ENCODE results near the gene GALC. TPM values are rescaled to one million over a fixed set of nuclear protein-coding genes. Genes with fewer than 3 reads are reported as not detected.

GALC gene
- polyA plus RNA-seq (2012; ENCODE audit: low read depth, missing spikeins) = 2.4 TPM

DNA sequence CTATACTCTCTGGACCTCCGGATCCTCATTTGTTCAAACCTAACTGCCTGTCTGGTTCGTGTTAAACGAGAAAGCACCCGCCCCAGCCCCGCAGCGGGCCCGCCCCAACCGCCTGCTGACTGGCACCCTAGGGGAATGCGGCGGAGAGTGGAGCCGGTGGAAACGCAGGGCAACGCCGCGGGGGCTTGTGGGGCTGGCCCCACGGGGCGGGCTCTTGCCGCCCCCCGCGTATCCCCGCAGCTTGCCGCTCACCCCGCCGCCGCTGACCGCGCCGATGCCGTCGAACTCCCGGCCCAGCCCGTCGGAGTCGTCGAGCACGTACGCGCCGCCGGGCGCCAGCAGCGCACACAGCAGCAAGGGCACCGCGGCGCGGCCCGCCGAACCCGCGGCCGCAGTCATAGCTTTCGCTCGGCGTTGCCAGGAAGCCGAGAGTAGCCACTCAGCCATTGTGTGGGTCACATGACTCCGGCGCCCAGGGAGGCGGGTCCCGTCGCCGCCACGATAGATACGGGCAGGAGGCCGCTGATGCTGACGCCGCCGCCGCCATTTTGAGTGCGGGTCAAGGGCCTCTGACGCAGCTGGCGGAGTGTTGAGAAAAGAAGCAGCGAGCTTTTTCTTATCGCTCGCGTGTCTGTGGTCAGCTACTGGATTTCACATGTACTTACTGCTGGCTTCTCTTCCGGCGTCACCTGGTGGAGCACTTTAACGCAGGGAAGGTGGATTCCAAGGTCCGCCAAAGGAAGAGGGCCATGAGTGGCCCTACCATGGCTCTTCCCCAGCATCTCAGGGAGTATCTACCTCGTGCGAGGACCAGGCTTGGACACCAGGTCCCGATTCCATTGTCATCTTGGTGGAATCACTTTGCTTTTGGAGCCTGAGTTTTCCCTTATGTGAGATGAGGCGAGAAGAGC is at the start of gene GALC:
GALC (minus strand) TSS at position 465 of the 911 bp plus-strand sequence; CDS start at position 447, 18 bp downstream.
- DNase-seq (ENCODE audit: insufficient read length, low spot score) (peak; percentile 78), FAIRE-seq (peak; percentile 93)
- TF ChIP-seq PAX5 (IDR thresholded peaks at IDR 0.05; ENCODE audit: insufficient read depth, low read length, severe bottlenecking) = peak; percentile 9
- 0 out of 2 replicates have a peak, but pooled peaks have one; percentile 50 for TF ChIP-seq POU2F2 (IDR thresholded peaks at IDR 0.05; ENCODE audit: low read depth, low read length)
- peak; percentile 43; the same call in 1 of the 2 replicates for TF ChIP-seq TAF1 (IDR thresholded peaks at IDR 0.05; ENCODE audit: low read depth, low read length)
- 0 out of 2 replicates have a peak, but pooled peaks have one; percentile 30 for TF ChIP-seq POLR2AphosphoS5 (IDR thresholded peaks at IDR 0.05; ENCODE audit: low read depth, low read length)
- TF ChIP-seq SPI1 (IDR thresholded peaks at IDR 0.05; ENCODE audit: low read depth, low read length) = 0 out of 2 replicates have a peak, but pooled peaks have one; percentile 22
- peak; percentile 32; the same call in 1 of the 2 replicates for TF ChIP-seq POLR2A (IDR thresholded peaks at IDR 0.05; ENCODE audit: low read depth, low read length)

DNA sequence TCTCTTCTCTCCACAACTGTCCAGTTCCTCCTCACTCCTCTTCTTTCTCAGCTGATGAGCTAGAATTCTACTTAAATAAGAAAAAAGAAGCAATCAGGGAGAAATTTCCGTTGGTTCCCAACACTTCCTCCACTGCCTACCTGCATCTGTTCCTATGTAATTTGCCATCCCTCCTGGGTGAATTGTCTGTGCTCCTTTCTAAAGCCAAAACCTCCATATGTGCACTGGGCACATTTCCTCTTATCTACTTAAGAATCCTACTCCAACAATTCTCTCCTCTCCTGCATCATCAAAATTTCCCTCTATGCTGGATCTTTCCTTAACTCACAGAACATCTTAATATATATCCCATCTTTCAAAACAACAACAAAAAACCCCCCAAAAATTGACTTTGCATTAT is 47.2 kb upstream of the GALC start:
- FAIRE-seq (no peak), DNase-seq (ENCODE audit: insufficient read length, low spot score) (no peak)
- no peak for TF ChIP-seq TAF1 (IDR thresholded peaks at IDR 0.05; ENCODE audit: low read depth, low read length)
- TF ChIP-seq SPI1 (IDR thresholded peaks at IDR 0.05; ENCODE audit: low read depth, low read length) = no peak
- no peak for TF ChIP-seq PAX5 (IDR thresholded peaks at IDR 0.05; ENCODE audit: insufficient read depth, low read length, severe bottlenecking)
- no peak for TF ChIP-seq POU2F2 (IDR thresholded peaks at IDR 0.05; ENCODE audit: low read depth, low read length)

DNA sequence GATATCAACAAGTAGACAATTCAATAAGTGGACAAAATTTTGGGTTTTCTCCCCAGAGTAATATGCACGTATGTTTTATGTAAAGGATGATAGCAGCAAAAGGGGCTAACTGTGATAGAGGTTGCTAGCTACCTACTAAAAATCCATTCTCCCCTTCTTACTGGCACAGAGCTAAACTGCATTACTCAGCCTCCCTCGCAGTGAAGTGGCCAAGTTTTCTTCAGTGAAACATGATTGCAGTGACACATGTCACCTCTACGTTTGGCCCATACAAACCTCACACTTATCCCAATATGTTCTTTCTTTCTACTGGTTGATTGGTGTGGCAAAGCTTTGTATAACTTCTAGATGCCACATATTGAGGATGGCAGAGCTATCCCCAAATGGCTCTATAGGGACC is 46.2 kb upstream of the GALC start:
- no peak for TF ChIP-seq PAX5 (IDR thresholded peaks at IDR 0.05; ENCODE audit: insufficient read depth, low read length, severe bottlenecking)
- TF ChIP-seq POU2F2 (IDR thresholded peaks at IDR 0.05; ENCODE audit: low read depth, low read length) = no peak
- no peak for TF ChIP-seq SPI1 (IDR thresholded peaks at IDR 0.05; ENCODE audit: low read depth, low read length)
- TF ChIP-seq TAF1 (IDR thresholded peaks at IDR 0.05; ENCODE audit: low read depth, low read length) = no peak
- no peak for TF ChIP-seq POLR2AphosphoS5 (IDR thresholded peaks at IDR 0.05; ENCODE audit: low read depth, low read length)
- TF ChIP-seq POLR2A (IDR thresholded peaks at IDR 0.05; ENCODE audit: low read depth, low read length) = no peak
- FAIRE-seq (no peak), DNase-seq (ENCODE audit: insufficient read length, low spot score) (no peak)

DNA sequence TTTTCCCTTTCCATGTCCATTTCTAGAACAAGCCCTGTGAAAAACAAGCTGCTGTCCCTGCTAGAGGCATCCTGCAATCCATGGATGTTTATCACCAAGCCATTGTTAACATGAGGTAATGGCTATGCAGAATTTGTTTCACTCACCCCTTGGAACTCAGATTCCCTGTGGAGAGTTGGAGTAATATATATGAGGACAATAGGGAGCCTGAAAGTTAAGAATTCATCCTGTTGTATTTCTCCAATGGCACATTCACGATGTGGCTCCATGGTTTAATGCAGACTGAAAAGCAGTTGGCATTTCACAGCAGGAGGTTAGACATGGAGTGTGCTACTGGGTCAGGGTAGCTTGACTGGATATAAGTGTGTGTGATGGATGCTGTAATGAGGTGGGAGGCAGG is 44.3 kb upstream of the GALC start:
- DNase-seq (ENCODE audit: insufficient read length, low spot score) (no peak), FAIRE-seq (no peak)
- TF ChIP-seq TAF1 (IDR thresholded peaks at IDR 0.05; ENCODE audit: low read depth, low read length) (no peak), POLR2A (IDR thresholded peaks at IDR 0.05; ENCODE audit: low read depth, low read length) (no peak), PAX5 (IDR thresholded peaks at IDR 0.05; ENCODE audit: insufficient read depth, low read length, severe bottlenecking) (no peak), POU2F2 (IDR thresholded peaks at IDR 0.05; ENCODE audit: low read depth, low read length) (no peak), POLR2AphosphoS5 (IDR thresholded peaks at IDR 0.05; ENCODE audit: low read depth, low read length) (no peak), SPI1 (IDR thresholded peaks at IDR 0.05; ENCODE audit: low read depth, low read length) (no peak)

DNA sequence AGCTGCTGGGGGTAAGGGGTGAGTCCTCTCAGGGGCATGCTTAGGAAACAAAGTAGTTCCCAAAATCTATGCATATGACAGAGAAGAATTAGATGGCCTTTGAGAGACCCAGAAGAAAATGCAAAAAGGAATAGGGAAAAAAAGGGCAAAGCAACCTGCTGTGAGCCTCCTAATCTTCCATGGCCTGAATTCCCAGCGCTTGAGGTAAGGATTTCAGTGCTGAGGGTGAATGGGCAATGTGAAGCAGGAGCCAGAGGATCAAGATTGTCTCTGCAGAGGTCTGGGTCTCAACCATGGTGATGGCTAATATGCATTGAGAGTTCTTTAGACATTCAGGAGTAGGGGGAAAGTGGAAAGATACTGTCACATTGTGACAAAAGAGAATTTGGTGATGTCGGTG is 43.4 kb upstream of the GALC start:
- no peak for TF ChIP-seq POLR2AphosphoS5 (IDR thresholded peaks at IDR 0.05; ENCODE audit: low read depth, low read length)
- TF ChIP-seq SPI1 (IDR thresholded peaks at IDR 0.05; ENCODE audit: low read depth, low read length) = no peak
- FAIRE-seq (no peak), DNase-seq (ENCODE audit: insufficient read length, low spot score) (no peak)

DNA sequence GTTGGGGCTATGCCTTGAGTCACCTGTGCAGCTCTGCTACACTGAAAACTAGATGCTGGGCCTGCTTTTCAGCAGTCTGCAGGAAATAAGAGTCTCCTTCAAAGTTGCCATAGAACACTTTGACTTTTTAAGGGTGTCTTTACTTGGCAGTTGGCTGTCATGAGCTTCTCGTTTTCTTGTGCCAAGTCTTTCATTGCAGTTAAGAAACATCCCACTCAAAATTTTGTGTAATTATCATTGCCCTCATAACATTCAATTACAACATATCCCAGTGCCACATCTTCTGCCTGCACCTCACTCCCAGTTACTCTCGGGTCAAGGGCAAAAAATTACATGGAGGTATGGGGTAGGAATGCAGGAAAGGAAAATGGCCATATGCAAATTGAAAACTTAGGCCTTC is 41.1 kb upstream of the GALC start:
- no peak for FAIRE-seq
- DNase-seq (ENCODE audit: insufficient read length, low spot score) = no peak
- TF ChIP-seq POLR2AphosphoS5 (IDR thresholded peaks at IDR 0.05; ENCODE audit: low read depth, low read length) = no peak
- no peak for TF ChIP-seq PAX5 (IDR thresholded peaks at IDR 0.05; ENCODE audit: insufficient read depth, low read length, severe bottlenecking)
- TF ChIP-seq POLR2A (IDR thresholded peaks at IDR 0.05; ENCODE audit: low read depth, low read length) = no peak
- no peak for TF ChIP-seq TAF1 (IDR thresholded peaks at IDR 0.05; ENCODE audit: low read depth, low read length)
- TF ChIP-seq SPI1 (IDR thresholded peaks at IDR 0.05; ENCODE audit: low read depth, low read length) = no peak
- no peak for TF ChIP-seq POU2F2 (IDR thresholded peaks at IDR 0.05; ENCODE audit: low read depth, low read length)

DNA sequence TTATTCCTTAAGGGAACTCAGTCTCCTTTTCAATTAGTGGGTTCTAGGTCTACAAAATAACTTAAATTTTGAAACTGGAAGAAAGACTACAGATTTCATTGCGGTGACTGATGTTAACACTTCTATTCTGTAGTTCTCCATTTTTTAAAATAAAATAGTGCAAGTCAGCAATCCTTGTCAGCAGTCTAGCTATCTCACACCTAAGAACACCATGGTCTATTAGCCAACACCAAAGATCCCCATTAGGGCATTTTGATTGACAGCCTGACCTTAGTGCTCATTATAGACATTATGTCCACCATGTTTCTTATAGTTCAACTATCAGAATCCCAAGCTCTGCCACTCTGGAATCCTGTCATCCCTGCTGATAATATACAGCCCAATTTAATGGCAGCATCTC is 39.4 kb upstream of the GALC start:
- FAIRE-seq (no peak), DNase-seq (ENCODE audit: insufficient read length, low spot score) (no peak)
- no peak for TF ChIP-seq SPI1 (IDR thresholded peaks at IDR 0.05; ENCODE audit: low read depth, low read length)
- no peak for TF ChIP-seq TAF1 (IDR thresholded peaks at IDR 0.05; ENCODE audit: low read depth, low read length)
- no peak for TF ChIP-seq PAX5 (IDR thresholded peaks at IDR 0.05; ENCODE audit: insufficient read depth, low read length, severe bottlenecking)
- no peak for TF ChIP-seq POLR2A (IDR thresholded peaks at IDR 0.05; ENCODE audit: low read depth, low read length)
- no peak for TF ChIP-seq POU2F2 (IDR thresholded peaks at IDR 0.05; ENCODE audit: low read depth, low read length)
- TF ChIP-seq POLR2AphosphoS5 (IDR thresholded peaks at IDR 0.05; ENCODE audit: low read depth, low read length) = no peak

DNA sequence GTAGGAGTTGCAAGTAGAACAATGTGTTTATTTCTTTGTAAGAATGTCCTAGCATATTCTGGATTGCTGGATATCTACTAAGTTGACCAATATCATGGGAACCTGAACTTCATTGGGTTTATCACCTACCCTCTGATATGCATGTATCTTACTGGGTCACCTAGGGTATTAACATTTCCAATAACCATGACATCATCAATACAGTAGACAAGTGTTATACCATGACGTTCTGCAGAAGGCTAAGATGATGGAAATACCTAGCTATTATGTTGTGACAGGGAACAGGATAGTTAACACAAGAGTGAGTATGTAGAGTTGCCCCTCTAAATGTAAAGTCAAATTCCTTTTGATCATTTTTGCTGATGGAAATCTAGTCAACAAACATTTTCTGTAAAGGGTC is 37.9 kb upstream of the GALC start:
- DNase-seq (ENCODE audit: insufficient read length, low spot score) (no peak), FAIRE-seq (no peak)
- TF ChIP-seq PAX5 (IDR thresholded peaks at IDR 0.05; ENCODE audit: insufficient read depth, low read length, severe bottlenecking) (no peak), TAF1 (IDR thresholded peaks at IDR 0.05; ENCODE audit: low read depth, low read length) (no peak), SPI1 (IDR thresholded peaks at IDR 0.05; ENCODE audit: low read depth, low read length) (no peak), POLR2A (IDR thresholded peaks at IDR 0.05; ENCODE audit: low read depth, low read length) (no peak)

DNA sequence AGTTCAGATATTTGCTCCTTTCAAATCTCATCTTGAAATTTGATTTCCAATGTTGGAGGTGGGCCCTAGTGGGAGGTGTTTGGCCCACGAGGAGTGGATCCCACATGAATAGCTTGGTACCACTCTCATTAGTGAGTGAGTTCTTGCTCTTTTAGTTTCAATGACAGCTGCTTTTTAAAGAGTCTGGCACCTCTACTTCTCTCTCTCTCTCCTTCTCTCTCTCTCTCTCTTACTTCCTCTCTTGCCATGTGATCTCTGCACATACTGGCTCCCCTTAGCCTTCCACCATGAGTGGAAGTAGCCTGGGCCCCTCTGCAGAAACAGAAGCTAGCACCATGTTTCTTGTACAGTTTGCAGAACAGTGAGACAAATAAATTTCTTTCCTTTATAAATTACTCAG is 37.1 kb upstream of the GALC start:
- TF ChIP-seq POLR2AphosphoS5 (IDR thresholded peaks at IDR 0.05; ENCODE audit: low read depth, low read length) (no peak), SPI1 (IDR thresholded peaks at IDR 0.05; ENCODE audit: low read depth, low read length) (no peak)
- DNase-seq (ENCODE audit: insufficient read length, low spot score) (no peak), FAIRE-seq (no peak)

DNA sequence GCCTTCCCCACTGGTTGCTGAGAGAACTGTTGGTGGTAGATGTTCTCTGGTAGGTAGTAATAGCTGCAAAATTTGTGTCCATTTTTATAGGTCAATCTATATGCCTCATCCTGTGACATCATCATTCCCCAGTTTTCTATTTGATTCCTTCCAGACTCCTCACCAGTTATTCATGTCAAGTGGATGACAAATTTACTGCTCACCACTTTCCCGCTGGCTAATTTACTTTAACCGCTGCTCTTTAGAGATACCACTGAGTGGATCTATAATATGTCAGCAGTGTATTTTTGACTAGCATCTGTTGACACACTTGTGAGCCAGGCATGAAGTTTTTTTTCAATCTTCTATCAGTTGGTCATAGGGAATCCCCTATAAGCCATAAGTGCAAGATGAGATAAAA is 36.5 kb upstream of the GALC start:
- DNase-seq (ENCODE audit: insufficient read length, low spot score) (no peak), FAIRE-seq (no peak)

More for the DNA sequence above, 36.5 kb upstream of the GALC start:
- no peak for TF ChIP-seq POU2F2 (IDR thresholded peaks at IDR 0.05; ENCODE audit: low read depth, low read length)
- TF ChIP-seq TAF1 (IDR thresholded peaks at IDR 0.05; ENCODE audit: low read depth, low read length) = no peak
- no peak for TF ChIP-seq POLR2A (IDR thresholded peaks at IDR 0.05; ENCODE audit: low read depth, low read length)
- no peak for TF ChIP-seq SPI1 (IDR thresholded peaks at IDR 0.05; ENCODE audit: low read depth, low read length)
- TF ChIP-seq POLR2AphosphoS5 (IDR thresholded peaks at IDR 0.05; ENCODE audit: low read depth, low read length) = no peak
